Fibroblast of peridontal ligament (primary cell): Measurements from ENCODE around the gene SAMMSON.
A peak's percentile ranks its signal among the peaks of the same experiment; 100 is the strongest.

ENCODE experiments used
- DNase-seq: peaks from one replicate; pipeline ENCODE4 v3.0.0-alpha.2; 2010; ENCODE audit errors: extremely low read depth

The SAMMSON gene

DNA sequence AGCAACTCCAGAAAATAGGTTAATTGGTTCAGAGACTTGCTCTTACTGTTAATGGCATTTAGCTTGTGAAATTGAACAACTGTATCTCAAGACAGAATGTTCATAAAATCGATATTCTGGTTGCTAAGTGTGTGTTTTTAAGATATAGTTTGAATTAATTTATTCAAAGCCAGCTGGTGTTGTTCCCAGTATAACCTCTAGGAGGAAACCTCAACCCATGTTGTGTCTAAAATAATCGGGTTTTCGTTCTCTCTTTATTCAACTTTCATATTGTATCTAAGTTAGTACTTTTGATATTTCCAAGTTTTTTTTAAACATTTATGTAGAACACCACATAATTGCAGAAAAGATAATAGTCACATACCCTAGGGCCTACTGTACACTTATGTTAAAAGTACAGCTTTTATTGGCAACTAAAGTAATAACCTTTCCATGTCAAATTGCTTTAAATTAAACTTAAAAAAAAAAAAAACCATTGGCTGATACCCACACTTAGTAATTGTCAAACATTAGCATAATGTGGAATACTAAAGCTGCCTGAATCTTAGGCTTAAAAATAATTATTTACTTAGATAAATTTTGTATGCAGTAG lies 90.9 kb downstream of the SAMMSON start:
- DNase-seq: peak; percentile 43

DNA sequence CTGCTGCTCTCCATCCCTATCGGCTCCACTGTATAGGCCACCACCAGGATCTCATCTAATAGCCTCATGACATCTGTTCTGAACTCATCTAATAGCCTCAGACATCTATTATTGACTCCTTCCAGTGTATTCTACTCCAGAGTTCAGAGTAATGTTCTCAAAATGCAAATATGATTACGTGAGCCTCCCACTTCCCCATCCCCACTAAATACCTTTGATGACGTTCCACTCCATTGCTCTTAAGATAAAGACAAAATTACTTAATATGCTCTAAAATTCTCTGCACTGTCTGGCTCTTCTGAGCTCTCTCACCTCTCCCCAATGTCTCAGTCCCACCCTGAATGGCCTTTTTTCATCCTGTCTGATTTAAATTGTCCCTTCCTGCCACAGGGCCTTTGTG lies 94.7 kb downstream of the SAMMSON start:
- no peak for DNase-seq

DNA sequence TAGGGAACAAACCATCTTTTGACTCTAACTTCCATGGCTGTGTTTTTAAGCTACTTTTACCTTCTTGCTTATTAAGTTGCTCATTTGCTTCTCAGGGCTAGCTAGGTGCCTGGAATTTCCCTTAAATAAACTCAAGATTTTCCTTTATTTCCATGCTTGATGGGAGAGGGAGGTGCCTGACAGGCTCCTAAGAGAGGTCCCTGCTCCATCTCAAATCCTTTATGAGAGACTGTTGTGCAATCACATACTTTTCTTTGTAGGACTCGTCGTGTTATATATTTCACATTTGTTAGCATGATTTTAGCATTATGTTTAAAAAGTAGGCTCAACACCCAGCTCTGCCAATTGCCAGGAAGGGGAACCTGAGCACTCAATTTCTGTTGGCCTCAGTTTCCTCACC lies 95.7 kb downstream of the SAMMSON start:
- DNase-seq: no peak

GRCh38 chr3:70096376-70097066 lies 97.0 kb downstream of the SAMMSON start:
- DNase-seq: no peak

DNA sequence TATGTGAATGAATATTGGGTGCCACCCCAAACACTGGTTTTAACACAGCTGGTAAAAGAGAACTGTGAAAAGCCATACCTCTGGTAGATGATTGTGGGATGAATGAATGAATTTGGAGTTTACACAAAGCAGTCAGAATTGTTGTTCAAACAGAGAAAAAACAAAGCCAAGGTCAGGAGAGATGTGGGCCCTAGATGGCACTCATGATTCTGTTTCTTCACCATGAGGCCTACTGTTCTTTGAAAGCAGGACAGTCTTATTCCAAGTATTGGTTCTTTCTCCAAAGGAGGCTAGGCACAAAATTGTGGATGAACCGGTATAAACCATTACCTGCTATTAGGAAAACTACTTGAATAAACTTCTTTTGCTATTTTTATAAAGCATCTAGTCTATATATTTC lies 97.6 kb downstream of the SAMMSON start:
- no peak for DNase-seq

DNA sequence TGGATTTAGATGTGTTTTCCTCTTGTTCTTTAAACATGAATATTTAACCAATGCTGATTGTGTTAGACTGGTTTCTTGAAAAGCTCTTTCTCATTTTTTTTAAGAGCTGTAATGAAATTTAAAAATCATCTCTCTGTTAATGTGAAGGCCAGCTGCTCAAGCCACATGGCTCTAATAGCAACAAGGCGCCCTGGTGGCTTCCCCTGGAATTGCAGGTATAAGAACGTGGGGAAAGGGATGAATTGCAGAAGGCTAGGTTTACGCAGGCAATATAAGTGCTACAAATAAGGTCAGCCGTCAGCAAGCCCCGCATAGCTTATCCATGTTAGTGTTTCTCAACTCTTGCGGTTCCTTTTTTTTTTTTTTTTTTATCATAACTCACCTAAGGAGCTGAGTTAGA lies 108.5 kb downstream of the SAMMSON start:
- no peak for DNase-seq

- DNase-seq: no peak
These were observed 109.0 kb downstream of the SAMMSON start for GRCh38 chr3:70108546-70108945.

DNA sequence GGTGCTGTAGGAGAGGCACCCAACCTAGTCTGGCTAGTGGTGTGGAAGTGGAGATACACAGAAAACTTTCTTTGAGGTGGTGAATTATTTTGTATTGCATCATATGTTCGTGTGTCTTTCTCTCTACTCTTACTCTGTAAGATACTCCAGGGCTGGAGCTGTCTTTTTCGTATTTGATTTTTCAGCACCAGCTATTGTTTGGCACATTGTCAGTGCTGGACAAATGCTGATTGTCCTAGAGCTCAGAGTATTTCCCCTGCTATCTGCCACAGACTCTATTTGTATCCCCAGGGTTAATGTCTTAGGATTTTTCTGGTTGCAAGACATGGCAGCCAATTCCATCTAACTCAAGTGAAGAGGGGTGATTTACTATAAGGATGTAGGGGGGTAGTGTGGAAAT lies 110.5 kb downstream of the SAMMSON start:
- DNase-seq: no peak

DNA sequence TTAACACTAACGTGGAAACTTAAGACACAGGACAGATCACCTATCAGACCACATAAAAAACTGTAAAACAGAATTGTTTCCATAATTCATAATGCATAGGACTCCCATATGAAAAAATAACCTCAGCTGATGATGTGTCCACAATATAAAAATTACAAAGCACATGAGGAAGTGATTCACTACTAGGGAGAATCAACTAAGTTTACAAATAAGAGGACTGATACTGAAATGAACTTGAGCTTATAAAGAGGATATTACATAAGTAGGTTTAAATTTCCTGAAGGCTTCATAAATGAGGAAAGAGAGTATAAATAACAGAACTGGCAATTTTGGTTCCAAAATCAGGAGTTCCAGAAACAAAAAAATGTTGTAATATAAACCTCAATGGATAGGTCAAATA lies 111.9 kb downstream of the SAMMSON start:
- DNase-seq: no peak

GRCh38 chr3:70112751-70113150 lies 113.2 kb downstream of the SAMMSON start:
- no peak for DNase-seq

DNA sequence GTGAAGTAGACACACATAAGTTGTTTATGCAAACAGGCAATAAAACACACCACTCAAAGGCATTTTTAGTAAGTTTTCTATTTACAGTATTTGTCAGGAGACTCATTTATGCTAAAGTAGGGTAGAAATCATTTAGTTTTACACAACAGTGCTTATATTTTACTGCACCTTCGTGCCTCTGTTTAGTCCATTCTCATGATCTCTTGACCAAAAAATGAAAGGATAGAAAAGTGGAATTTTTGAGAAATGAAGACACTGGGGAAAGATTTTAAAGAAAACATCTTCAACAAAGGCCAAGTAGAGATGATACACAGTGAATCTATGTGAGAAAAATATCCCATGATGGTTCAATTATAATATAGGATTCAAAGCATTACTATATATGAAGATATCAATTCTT lies 114.9 kb downstream of the SAMMSON start:
- DNase-seq: no peak

DNA sequence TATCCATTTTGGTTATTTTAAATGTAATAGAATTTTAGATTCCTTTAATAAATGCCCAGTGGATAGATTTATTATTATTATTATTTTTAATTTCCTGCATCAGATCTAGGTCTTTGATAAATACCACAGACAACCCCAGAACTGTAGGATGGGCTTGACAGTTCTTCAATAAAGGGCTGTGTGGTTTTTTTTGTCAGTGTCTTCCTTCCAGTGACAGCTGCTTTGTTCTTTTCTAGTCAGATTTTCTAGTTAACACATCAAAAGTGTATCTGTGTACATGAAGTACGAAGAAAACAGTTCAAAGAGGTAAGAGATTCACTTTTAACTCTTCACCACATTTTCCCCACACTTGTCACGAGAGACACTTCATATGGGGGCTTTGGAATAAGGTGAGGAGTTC lies 120.3 kb downstream of the SAMMSON start:
- no peak for DNase-seq
